HepG2 (cell line): ENCODE data around the gene BBOX1. TPM values are rescaled to one million over a fixed set of nuclear protein-coding genes. Genes with fewer than 3 reads are reported as not detected.

ENCODE experiments used
- ATAC-seq: fragments of 200-7000 bp; cut with Tn5 transposase; 3 replicates; pipeline ENCODE4 v1.9.1; 2020; ENCODE audit warnings: mild to moderate bottlenecking, moderate library complexity
- BruUV-seq: library from RNA; stranded (reverse); fragments of 400-500 nt; replicated peaks from 2 replicates; lab custom pipeline; 2021; lab: Mats Ljungman, UMichigan
- CTCF ChIA-PET: fragments of 300-600 bp; formaldehyde crosslinking; extraction: SDS; loops from one replicate; lab custom pipeline; 2021; ENCODE audit warnings: low total read pairs, inconsistent platforms, low intra/inter-chr PET ratio; lab: Yijun Ruan, JAX
- POLR2A ChIA-PET: fragments of 350-600 bp; sonication (Branson Sonifier 250); formaldehyde crosslinking; loops from one replicate; lab custom pipeline; 2020; ENCODE audit warnings: antibody characterized with exemption, inconsistent platforms; lab: Yijun Ruan, JAX
- DNase-seq: peaks from one replicate; pipeline ENCODE4 v3.0.0-alpha.2; 2015; ENCODE audit warnings: low spot score
- FAIRE-seq: peaks from 3 replicates; lab custom pipeline; 2011; peaks lifted over from hg19 to GRCh38; lab: Jason Lieb, UNC
- H2AFZ ChIP-seq: one replicate; pipeline ENCODE4 v1.6.1; 2011; ENCODE audit warnings: low read length, inconsistent platforms
- H3K27ac ChIP-seq: fragments of 300-600 bp; 3 replicates; pipeline ENCODE4 v1.8.0; 2011; ENCODE audit warnings: mixed run types, mild to moderate bottlenecking, mixed read lengths, low read length, inconsistent platforms; ENCODE audit not compliant: insufficient read depth; ENCODE audit errors: extremely low read length
- H3K27me3 ChIP-seq, 2 experiments: fragments of 200-600 bp in 1 of 2; 2 replicates in 1 of 2; 3 replicates in 1 of 2; pipeline versions ENCODE4 v1.6.0 to v1.8.0; 2011; ENCODE audit warnings: low read length in 2 of 2, mild to moderate bottlenecking in 2 of 2, moderate library complexity in 2 of 2, inconsistent platforms in 1 of 2; ENCODE audit not compliant: insufficient read depth in 2 of 2, control insufficient read depth in 1 of 2
- H3K36me3 ChIP-seq, 2 experiments: fragments of 200-600 bp in 1 of 2; replicated peaks in 1 of 2; 2 replicates in 1 of 2; 3 replicates in 1 of 2; pipeline versions ENCODE4 v1.5.1 to v1.8.0; 2011; ENCODE audit warnings: low read length in 2 of 2, inconsistent platforms in 1 of 2; ENCODE audit not compliant: insufficient read depth in 2 of 2, control insufficient read depth in 1 of 2
- H3K4me1 ChIP-seq: 2 replicates; pipeline ENCODE4 v1.5.1; 2012; ENCODE audit warnings: low read length, inconsistent platforms; ENCODE audit not compliant: insufficient read depth
- H3K4me2 ChIP-seq: 2 replicates; pipeline ENCODE4 v1.6.0; 2011; ENCODE audit warnings: low read depth, low read length, inconsistent platforms
- H3K4me3 ChIP-seq, 3 experiments: fragments of 200-600 bp in 1 of 3; sonication (generic), shearing (Covaris generic) in 1 of 3; replicated peaks in 1 of 3; 2 replicates each; pipeline ENCODE4 v1.5.1; 2011 to 2016; ENCODE audit warnings: low read length in 3 of 3, inconsistent platforms in 2 of 3, low read depth in 2 of 3, mild to moderate bottlenecking in 2 of 3, control low read depth in 1 of 3, mixed read lengths in 1 of 3; ENCODE audit not compliant: insufficient read depth in 1 of 3
- H3K79me2 ChIP-seq: one replicate; pipeline ENCODE4 v1.6.1; 2011; ENCODE audit warnings: low read length, inconsistent platforms; ENCODE audit not compliant: insufficient read depth
- H3K9ac ChIP-seq: 2 replicates; pipeline ENCODE4 v1.6.0; 2011; ENCODE audit warnings: mild to moderate bottlenecking, low read depth, low read length, inconsistent platforms; ENCODE audit not compliant: insufficient read depth
- H3K9me3 ChIP-seq: 2 replicates; pipeline ENCODE4 v1.5.1; 2012; ENCODE audit warnings: mild to moderate bottlenecking, low read length
- H4K20me1 ChIP-seq: 2 replicates; pipeline ENCODE4 v1.6.0; 2011; ENCODE audit warnings: inconsistent platforms, mild to moderate bottlenecking, low read length, moderate library complexity; ENCODE audit not compliant: insufficient read depth
- CREB1 ChIP-seq, 2 experiments: fragments of 450-650 bp in 1 of 2; IDR thresholded peaks; 2 replicates each; pipeline ENCODE4 v1.6.1; 2016 to 2017; ENCODE audit warnings: control low read depth in 1 of 2, mild to moderate bottlenecking in 1 of 2, missing compliant biosample characterization in 1 of 2, missing genetic modification characterization in 1 of 2
- MEIS2 ChIP-seq: sonication (generic); formaldehyde crosslinking; IDR thresholded peaks from 2 replicates; pipeline ENCODE4 v1.9.0; 2021; ENCODE audit warnings: mild to moderate bottlenecking, missing genetic modification reagents
- MZF1 ChIP-seq: sonication (generic); formaldehyde crosslinking; IDR thresholded peaks from 2 replicates; pipeline ENCODE4 v1.8.1; 2023; ENCODE audit warnings: mild to moderate bottlenecking, missing genetic modification reagents, borderline replicate concordance
- NPAS2 ChIP-seq: sonication (generic); formaldehyde crosslinking; IDR thresholded peaks from 2 replicates; pipeline ENCODE4 v1.8.0; 2022; ENCODE audit warnings: mild to moderate bottlenecking, missing genetic modification reagents, borderline replicate concordance
- NR1H2 ChIP-seq: sonication (generic); formaldehyde crosslinking; IDR thresholded peaks from 2 replicates; pipeline ENCODE4 v1.8.1; 2022; ENCODE audit warnings: low read depth, missing genetic modification reagents, borderline replicate concordance
- RFX1 ChIP-seq: fragments of 450-650 bp; IDR thresholded peaks from 2 replicates; pipeline ENCODE4 v1.6.1; 2017
- ZFP36 ChIP-seq: fragments of 150-350 bp; IDR thresholded peaks from 2 replicates; pipeline ENCODE4 v1.6.1; 2018; ENCODE audit warnings: borderline replicate concordance, low read length, low read depth; ENCODE audit not compliant: partially characterized antibody
- ZNF615 ChIP-seq: sonication (generic); formaldehyde crosslinking; IDR thresholded peaks from 2 replicates; pipeline ENCODE4 v1.5.0; 2020; ENCODE audit warnings: mild to moderate bottlenecking, missing genetic modification reagents, borderline replicate concordance
- WGBS: methylation state at CpG from one replicate; pipeline ENCODE4 v1.1.6; 2017; ENCODE audit warnings: low lambda C conversion rate; 5-methylcytosine and 5-hydroxymethylcytosine counted together
- in situ Hi-C: cut with HindIII; loops from 2 replicates; pipeline ENCODE4 v1.10.0; 2017; ENCODE audit warnings: low pct_unique_long_range_greater_than_20kb; ENCODE audit not compliant: extremely low pct_ligation_motif_present
- intact Hi-C: fragments of 100-400 bp; cut with micrococcal nuclease; formaldehyde crosslinking; loops from one replicate; pipeline ENCODE4 v1.10.0; 2022; ENCODE audit not compliant: unreplicated experiment
- polyA plus RNA-seq, 8 experiments: library from polyadenylated mRNA; depleted of rRNA in 3 of 8; stranded (reverse) in 7 of 8; unstranded in 1 of 8; fragments of >200 nt; fragmentation: Illumina TruSeq in 4 of 8; extraction: Trizol in 4 of 8; gene quantifications; 2 replicates each; pipeline versions ENCODE4 v1.2.1 to v1.2.3, GENCODE V29; 2011 to 2016; ENCODE audit warnings: low read depth in 4 of 8, missing spikeins in 1 of 8, mixed read lengths in 1 of 8; ENCODE audit not compliant: insufficient read depth in 1 of 8
- total RNA-seq, 5 experiments: library from RNA; depleted of rRNA; stranded (reverse); fragments of >200 nt; fragmentation: Illumina TruSeq; extraction: Trizol; gene quantifications; 2 replicates each; pipeline ENCODE4 v1.2.3, GENCODE V29; 2016; ENCODE audit warnings: low read depth in 1 of 5
- TF ChIP-seq, protein P1 (sequence below): sonication (generic); formaldehyde crosslinking; IDR thresholded peaks from 2 replicates; pipeline ENCODE4 v1.4.0; 2020; ENCODE audit warnings: mild to moderate bottlenecking, missing genetic modification reagents
- TF ChIP-seq, protein P2 (sequence below): sonication (generic); formaldehyde crosslinking; IDR thresholded peaks from 2 replicates; pipeline ENCODE4 v1.4.0; 2020; ENCODE audit warnings: missing genetic modification reagents, mild to moderate bottlenecking, borderline replicate concordance
- TF ChIP-seq, protein P3 (sequence below): sonication (generic); formaldehyde crosslinking; conservative IDR thresholded peaks from 2 replicates; pipeline ENCODE4 v1.5.0; 2020; ENCODE audit warnings: missing genetic modification reagents

The BBOX1 gene
- total and polyA plus RNA-seq, 2 of the 13 experiments (the other 11 are each of a cell fraction or from before 2014, with no cell fraction given): not detected

DNA sequence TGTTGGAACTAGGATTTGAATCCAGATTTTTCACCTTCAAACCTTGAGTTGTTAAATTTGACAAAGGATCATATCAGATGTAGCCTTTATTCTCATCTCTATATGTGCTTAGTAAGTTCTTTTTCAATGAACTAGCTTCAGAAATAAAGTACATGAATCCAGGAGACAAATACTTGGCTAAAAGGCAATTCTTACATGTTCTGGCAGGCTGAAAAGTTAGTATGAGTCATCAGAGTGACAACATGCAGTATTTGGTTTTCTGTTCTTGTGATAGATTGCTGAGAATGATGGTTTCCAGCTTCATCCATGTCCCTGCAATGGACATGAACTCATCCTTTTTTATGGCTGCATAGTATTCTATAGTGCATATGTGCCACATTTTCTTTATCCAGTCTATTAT, 40.4 kb downstream of the BBOX1 start:
- Histone ChIP-seq H3K36me3 (no peaks in the 10 kb centered on the region), H2AFZ (no peak overlapping the region), H3K4me1 (no peaks in the 10 kb centered on the region), H4K20me1 (no peaks in the 10 kb centered on the region), H3K4me2 (no peak overlapping the region), H3K27me3 (no peaks in the 10 kb centered on the region), H3K9ac (no peak overlapping the region), H3K27ac (no peak overlapping the region), H3K9me3 (no peaks in the 10 kb centered on the region), H3K79me2 (no peaks in the 10 kb centered on the region), H3K4me3 (no peak overlapping the region)
- DNase-seq (no peak), ATAC-seq (no peak), FAIRE-seq (no peak)
- intact Hi-C loops: no loop called here
- BruUV-seq: no TSS peak
- ChIA-PET POLR2A (no interaction called here), CTCF (no interaction called here)
- in situ Hi-C loops: no loop called here
- peak; percentile 20; the same call in 1 of the 2 replicates for TF ChIP-seq CREB1 (IDR thresholded peaks at IDR 0.05)
- no peak for TF ChIP-seq CREB1 (CRISPR knock-in tag; IDR thresholded peaks at IDR 0.05)
- TF ChIP-seq NPAS2 (CRISPR knock-in tag): no peak
- no peak for TF ChIP-seq MZF1
- TF ChIP-seq ZFP36: no peak

DNA sequence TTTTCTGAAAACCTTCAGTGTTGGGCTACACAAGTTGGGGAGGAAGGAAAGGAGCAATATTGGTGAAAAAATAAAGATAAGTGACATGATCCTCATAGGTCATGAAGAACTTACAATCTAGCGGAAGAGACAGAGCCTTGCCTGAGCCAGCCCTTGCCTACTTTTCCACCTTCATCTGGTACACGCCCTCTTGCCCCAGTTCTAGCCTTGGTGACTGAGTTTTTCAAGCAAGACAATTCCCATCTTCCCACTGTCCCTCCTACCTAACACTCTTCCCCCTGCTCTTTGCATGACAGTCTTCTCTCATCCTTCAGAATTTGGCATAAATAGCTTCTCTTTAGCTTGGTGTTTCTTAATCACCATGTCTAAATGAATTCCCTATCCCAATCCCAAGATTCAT, 42.6 kb downstream of the BBOX1 start:
- ATAC-seq (no peak), DNase-seq (no peak), FAIRE-seq (no peak)
- in situ Hi-C loops: no loop called here
- Histone ChIP-seq H3K27ac (no peak overlapping the region), H3K4me2 (no peak overlapping the region), H3K9ac (no peak overlapping the region), H3K9me3 (no peaks in the 10 kb centered on the region), H3K4me3 (no peak overlapping the region), H2AFZ (no peak overlapping the region), H3K36me3 (no peaks in the 10 kb centered on the region), H3K79me2 (no peaks in the 10 kb centered on the region), H3K4me1 (no peaks in the 10 kb centered on the region), H3K27me3 (no peaks in the 10 kb centered on the region), H4K20me1 (no peaks in the 10 kb centered on the region)
- CTCF ChIA-PET: no interaction called here
- WGBS: 40% methylated on average over 2 of the region's 2 CpGs
- POLR2A ChIA-PET: no interaction called here
- intact Hi-C loops: no loop called here
- no TSS peak for BruUV-seq
- TF ChIP-seq RFX1: no peak
- TF ChIP-seq, protein P1, sequence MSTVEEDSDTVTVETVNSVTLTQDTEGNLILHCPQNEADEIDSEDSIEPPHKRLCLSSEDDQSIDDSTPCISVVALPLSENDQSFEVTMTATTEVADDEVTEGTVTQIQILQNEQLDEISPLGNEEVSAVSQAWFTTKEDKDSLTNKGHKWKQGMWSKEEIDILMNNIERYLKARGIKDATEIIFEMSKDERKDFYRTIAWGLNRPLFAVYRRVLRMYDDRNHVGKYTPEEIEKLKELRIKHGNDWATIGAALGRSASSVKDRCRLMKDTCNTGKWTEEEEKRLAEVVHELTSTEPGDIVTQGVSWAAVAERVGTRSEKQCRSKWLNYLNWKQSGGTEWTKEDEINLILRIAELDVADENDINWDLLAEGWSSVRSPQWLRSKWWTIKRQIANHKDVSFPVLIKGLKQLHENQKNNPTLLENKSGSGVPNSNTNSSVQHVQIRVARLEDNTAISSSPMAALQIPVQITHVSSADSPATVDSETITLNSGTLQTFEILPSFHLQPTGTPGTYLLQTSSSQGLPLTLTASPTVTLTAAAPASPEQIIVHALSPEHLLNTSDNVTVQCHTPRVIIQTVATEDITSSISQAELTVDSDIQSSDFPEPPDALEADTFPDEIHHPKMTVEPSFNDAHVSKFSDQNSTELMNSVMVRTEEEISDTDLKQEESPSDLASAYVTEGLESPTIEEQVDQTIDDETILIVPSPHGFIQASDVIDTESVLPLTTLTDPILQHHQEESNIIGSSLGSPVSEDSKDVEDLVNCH (CRISPR knock-in tag): no peak
- TF ChIP-seq, protein P2, sequence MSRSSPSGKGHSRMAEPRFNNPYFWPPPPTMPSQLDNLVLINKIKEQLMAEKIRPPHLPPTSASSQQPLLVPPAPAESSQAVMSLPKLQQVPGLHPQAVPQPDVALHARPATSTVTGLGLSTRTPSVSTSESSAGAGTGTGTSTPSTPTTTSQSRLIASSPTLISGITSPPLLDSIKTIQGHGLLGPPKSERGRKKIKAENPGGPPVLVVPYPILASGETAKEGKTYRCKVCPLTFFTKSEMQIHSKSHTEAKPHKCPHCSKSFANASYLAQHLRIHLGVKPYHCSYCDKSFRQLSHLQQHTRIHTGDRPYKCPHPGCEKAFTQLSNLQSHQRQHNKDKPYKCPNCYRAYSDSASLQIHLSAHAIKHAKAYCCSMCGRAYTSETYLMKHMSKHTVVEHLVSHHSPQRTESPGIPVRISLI (CRISPR knock-in tag): no peak
- no peak for TF ChIP-seq MEIS2 (CRISPR knock-in tag)
- no peak for TF ChIP-seq NR1H2 (CRISPR knock-in tag)
- TF ChIP-seq ZNF615 (CRISPR knock-in tag): no peak
- TF ChIP-seq, protein P3, sequence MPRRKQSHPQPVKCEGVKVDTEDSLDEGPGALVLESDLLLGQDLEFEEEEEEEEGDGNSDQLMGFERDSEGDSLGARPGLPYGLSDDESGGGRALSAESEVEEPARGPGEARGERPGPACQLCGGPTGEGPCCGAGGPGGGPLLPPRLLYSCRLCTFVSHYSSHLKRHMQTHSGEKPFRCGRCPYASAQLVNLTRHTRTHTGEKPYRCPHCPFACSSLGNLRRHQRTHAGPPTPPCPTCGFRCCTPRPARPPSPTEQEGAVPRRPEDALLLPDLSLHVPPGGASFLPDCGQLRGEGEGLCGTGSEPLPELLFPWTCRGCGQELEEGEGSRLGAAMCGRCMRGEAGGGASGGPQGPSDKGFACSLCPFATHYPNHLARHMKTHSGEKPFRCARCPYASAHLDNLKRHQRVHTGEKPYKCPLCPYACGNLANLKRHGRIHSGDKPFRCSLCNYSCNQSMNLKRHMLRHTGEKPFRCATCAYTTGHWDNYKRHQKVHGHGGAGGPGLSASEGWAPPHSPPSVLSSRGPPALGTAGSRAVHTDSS (CRISPR knock-in tag): no peak
